IMR-90 (cell line): ENCODE measurements around the gene AP4B1. TPM values are rescaled to one million over a fixed set of nuclear protein-coding genes. Genes with fewer than 3 reads are reported as not detected.

ENCODE experiments used
- ATAC-seq: fragments of 200-7000 bp; cut with Tn5 transposase; 2 replicates; pipeline ENCODE4 v1.9.1; 2020; ENCODE audit warnings: low read depth, mild to moderate bottlenecking, moderate library complexity
- BruUV-seq: library from RNA; stranded (reverse); fragments of 400-500 nt; replicated peaks from 2 replicates; lab custom pipeline; 2021; lab: Mats Ljungman, UMichigan
- CTCF ChIA-PET: fragments of 300-600 bp; formaldehyde crosslinking; extraction: SDS; loops from one replicate; lab custom pipeline; 2021; ENCODE audit warnings: antibody characterized with exemption; lab: Yijun Ruan, JAX
- POLR2A ChIA-PET: fragments of 300-600 bp; sonication (Branson Sonifier 250); formaldehyde crosslinking; loops from one replicate; lab custom pipeline; 2022; ENCODE audit warnings: antibody characterized with exemption; ENCODE audit not compliant: unreplicated experiment; lab: Charles Lee
- DNase-seq: peaks from one replicate; pipeline ENCODE4 v3.0.0; 2013
- H2AFZ ChIP-seq: replicated peaks from 2 replicates; pipeline ENCODE3; 2013; ENCODE audit warnings: low read length, mild to moderate bottlenecking; ENCODE audit not compliant: poor library complexity
- H2AK5ac ChIP-seq: 2 replicates; pipeline ENCODE4 v1.6.1; 2013; ENCODE audit warnings: low read depth, low read length, inconsistent platforms
- H2AK9ac ChIP-seq: replicated peaks from 2 replicates; pipeline ENCODE3; 2013; ENCODE audit warnings: mild to moderate bottlenecking, low read depth, low read length, moderate library complexity; ENCODE audit not compliant: poor library complexity
- H2BK120ac ChIP-seq: 2 replicates; pipeline ENCODE4 v1.6.1; 2013; ENCODE audit warnings: low read depth, low read length, inconsistent platforms
- H2BK15ac ChIP-seq: 3 replicates; pipeline ENCODE4 v1.6.1; 2013; ENCODE audit warnings: low read depth, low read length, inconsistent platforms
- H2BK20ac ChIP-seq: 2 replicates; pipeline ENCODE4 v1.6.1; 2013; ENCODE audit warnings: low read depth, mild to moderate bottlenecking, inconsistent platforms, low read length, moderate library complexity
- H2BK5ac ChIP-seq: 2 replicates; pipeline ENCODE4 v1.6.1; 2013; ENCODE audit warnings: mild to moderate bottlenecking, low read depth, low read length, inconsistent platforms; ENCODE audit not compliant: poor library complexity, severe bottlenecking
- H3K14ac ChIP-seq: replicated peaks from 2 replicates; pipeline ENCODE4 v1.6.1; 2013; ENCODE audit warnings: low read depth, low read length, inconsistent platforms
- H3K18ac ChIP-seq: 2 replicates; pipeline ENCODE4 v1.6.1; 2013; ENCODE audit warnings: low read depth, low read length, control low read depth
- H3K23ac ChIP-seq: 2 replicates; pipeline ENCODE4 v1.6.1; 2013; ENCODE audit warnings: low read depth, low read length, inconsistent platforms
- H3K27ac ChIP-seq: 2 replicates; pipeline ENCODE4 v1.5.1; 2013; ENCODE audit warnings: mild to moderate bottlenecking, control low read depth, low read length; ENCODE audit not compliant: insufficient read depth
- H3K27me3 ChIP-seq: 2 replicates; pipeline ENCODE4 v1.6.1; 2013; ENCODE audit warnings: low read length; ENCODE audit not compliant: control insufficient read depth, insufficient read depth
- H3K36me3 ChIP-seq: 2 replicates; pipeline ENCODE4 v1.6.1; 2013; ENCODE audit warnings: low read length, mixed read lengths; ENCODE audit not compliant: control insufficient read depth, insufficient read depth
- H3K4ac ChIP-seq: 2 replicates; pipeline ENCODE4 v1.6.1; 2013; ENCODE audit warnings: low read depth, low read length, inconsistent platforms
- H3K4me1 ChIP-seq: 2 replicates; pipeline ENCODE4 v1.6.1; 2013; ENCODE audit warnings: low read length, mixed read lengths; ENCODE audit not compliant: control insufficient read depth, insufficient read depth
- H3K4me2 ChIP-seq: 2 replicates; pipeline ENCODE4 v1.6.1; 2013; ENCODE audit warnings: low read depth, mild to moderate bottlenecking, control low read depth, low read length, moderate library complexity
- H3K4me3 ChIP-seq: 2 replicates; pipeline ENCODE4 v1.5.1; 2013; ENCODE audit warnings: low read depth, mild to moderate bottlenecking, control low read depth, low read length, moderate library complexity; ENCODE audit not compliant: insufficient read depth
- H3K56ac ChIP-seq: 2 replicates; pipeline ENCODE4 v1.6.1; 2013; ENCODE audit warnings: low read length, inconsistent platforms; ENCODE audit not compliant: insufficient read depth; ENCODE audit errors: extremely low read depth
- H3K79me1 ChIP-seq, 2 experiments: 2 replicates each; pipeline ENCODE4 v1.6.1; 2013; ENCODE audit warnings: low read length in 2 of 2, inconsistent platforms in 1 of 2, low read depth in 1 of 2
- H3K9ac ChIP-seq: 2 replicates; pipeline ENCODE4 v1.6.1; 2013; ENCODE audit warnings: low read depth, low read length, control low read depth
- H3K9me1 ChIP-seq: 2 replicates; pipeline ENCODE4 v1.6.1; 2013; ENCODE audit warnings: low read length, inconsistent platforms; ENCODE audit not compliant: insufficient read depth
- H3K9me3 ChIP-seq: 2 replicates; pipeline ENCODE4 v1.6.1; 2013; ENCODE audit warnings: low read length; ENCODE audit not compliant: control insufficient read depth, insufficient read depth
- H4K20me1 ChIP-seq: 2 replicates; pipeline ENCODE4 v1.6.1; 2013; ENCODE audit warnings: low read length, inconsistent platforms; ENCODE audit not compliant: insufficient read depth
- H4K5ac ChIP-seq: 2 replicates; pipeline ENCODE4 v1.6.1; 2013; ENCODE audit warnings: mild to moderate bottlenecking, low read depth, low read length, control low read depth
- H4K8ac ChIP-seq, 2 experiments: 2 replicates each; pipeline ENCODE4 v1.6.1; 2013; ENCODE audit warnings: low read depth in 2 of 2, low read length in 2 of 2, control low read depth in 1 of 2, inconsistent platforms in 1 of 2
- H4K91ac ChIP-seq: 2 replicates; pipeline ENCODE4 v1.6.1; 2013; ENCODE audit warnings: low read depth, low read length, inconsistent platforms; ENCODE audit not compliant: insufficient read depth
- CEBPB ChIP-seq: IDR thresholded peaks from 2 replicates; pipeline ENCODE4 v1.6.1; 2012; ENCODE audit warnings: low read depth, low read length, improper control_type of control experiment
- CHD1 ChIP-seq: IDR thresholded peaks from 2 replicates; pipeline ENCODE4 v1.6.1; 2012; ENCODE audit warnings: low read depth, low read length, improper control_type of control experiment
- ELK1 ChIP-seq: fragments of 150-350 bp; IDR thresholded peaks from 2 replicates; pipeline ENCODE4 v1.6.1; 2016; ENCODE audit warnings: low read depth, mild to moderate bottlenecking, low read length, moderate library complexity, borderline replicate concordance
- MXI1 ChIP-seq: IDR thresholded peaks from 2 replicates; pipeline ENCODE4 v1.6.1; 2012; ENCODE audit warnings: low read depth, mild to moderate bottlenecking, low read length, moderate library complexity, borderline replicate concordance
- NFE2L2 ChIP-seq: fragments of 150-350 bp; IDR thresholded peaks from 2 replicates; pipeline ENCODE4 v1.6.1; 2016; ENCODE audit warnings: low read depth, mild to moderate bottlenecking, low read length
- SMC3 ChIP-seq: fragments of 150-350 bp; IDR thresholded peaks from 2 replicates; pipeline ENCODE4 v1.6.1; 2016; ENCODE audit warnings: low read depth, mild to moderate bottlenecking, antibody characterized with exemption, low read length, moderate library complexity
- USF2 ChIP-seq: fragments of 150-350 bp; IDR thresholded peaks from 2 replicates; pipeline ENCODE4 v1.6.1; 2017; ENCODE audit warnings: mild to moderate bottlenecking, antibody characterized with exemption, low read length, low read depth
- WGBS, 2 experiments: methylation state at CpG; one replicate each; pipeline versions ENCODE4 v1.1.5 to v1.1.7; 2013; ENCODE audit warnings: missing lambda C conversion rate in 2 of 2; ENCODE audit not compliant: insufficient read length in 1 of 2; ENCODE audit errors: extremely low coverage in 2 of 2; 5-methylcytosine and 5-hydroxymethylcytosine counted together
- dilution Hi-C: fragments of 300-500 bp; cut with HindIII; formaldehyde crosslinking; loops from one replicate; pipeline ENCODE4 v1.14.3; 2018; ENCODE audit warnings: low sequenced_read_pairs; ENCODE audit not compliant: unreplicated experiment
- in situ Hi-C: fragments of 300-500 bp; cut with MboI; formaldehyde crosslinking; loops from 3 replicates; pipeline ENCODE4 v1.14.3; 2019; ENCODE audit warnings: low sequenced_read_pairs, inconsistent platforms, mixed read lengths
- intact Hi-C: fragments of 100-400 bp; cut with micrococcal nuclease; formaldehyde crosslinking; loops from 2 replicates; pipeline ENCODE4 v1.10.0; 2022
- polyA plus RNA-seq, 3 experiments: library from polyadenylated mRNA; depleted of rRNA; stranded (reverse); fragments of >200 nt; gene quantifications; 2 replicates each; pipeline ENCODE4 v1.2.3, GENCODE V29; 2012; ENCODE audit warnings: low replicate concordance in 1 of 3
- total RNA-seq: library from RNA; depleted of rRNA; stranded (reverse); fragments of >200 nt; gene quantifications from 2 replicates; pipeline ENCODE4 v1.2.3, GENCODE V29; 2012

The AP4B1 gene
- total and polyA plus RNA-seq, 2 of the 4 experiments (the other 2 are of a cell fraction), result 15.6 to 18.1 TPM

GRCh38 chr1:113895961-113896360, 8.6 kb downstream of the AP4B1 start:
- no peak overlapping the region for H4K8ac ChIP-seq
- H3K79me1 ChIP-seq, result peaks cover 0 to 6% of the 10 kb centered on the region in 2 experiments; a peak in 1 of 4 replicates
- no peak overlapping the region for H3K4me2 ChIP-seq
- no peak overlapping the region for H3K27ac ChIP-seq
- no peaks in the 10 kb centered on the region for H4K20me1 ChIP-seq
- dilution Hi-C loops (no loop called here), intact Hi-C loops (no loop called here), in situ Hi-C loops (no loop called here)
- CTCF ChIA-PET, result interaction anchor here (0.6 kb wide), 1 partner anchor 32 kb away, joined by 3 read pairs; no protein-coding TSS in a partner anchor
- no peak overlapping the region for H3K9ac ChIP-seq
- peaks cover 16% of the 10 kb centered on the region for H3K36me3 ChIP-seq
- H2AK5ac ChIP-seq, result no peak overlapping the region
- POLR2A ChIA-PET, result no interaction called here
- H2BK15ac ChIP-seq, result no peak overlapping the region
- no peaks in the 10 kb centered on the region for H3K9me1 ChIP-seq
- H3K23ac ChIP-seq, result no peak overlapping the region
- H2BK120ac ChIP-seq, result no peak overlapping the region
- no peak for DNase-seq
- H3K18ac ChIP-seq, result no peak overlapping the region
- no peak overlapping the region for H3K14ac ChIP-seq
- no peak overlapping the region for H3K4me3 ChIP-seq
- no peak for ATAC-seq
- WGBS, 2 experiments, result no CpG with 5 or more reads among the region's 8 CpGs
- no peaks in the 10 kb centered on the region for H3K27me3 ChIP-seq
- H2BK20ac ChIP-seq, result no peak overlapping the region
- no peak overlapping the region for H2AK9ac ChIP-seq
- no peak overlapping the region for H2AFZ ChIP-seq
- no peak overlapping the region for H4K5ac ChIP-seq
- no TSS peak for BruUV-seq
- H2BK5ac ChIP-seq, result no peak overlapping the region
- no peaks in the 10 kb centered on the region for H3K9me3 ChIP-seq
- no peak for TF ChIP-seq NFE2L2
- no peak for TF ChIP-seq CHD1
- TF ChIP-seq ELK1, result no peak
- TF ChIP-seq CEBPB, result no peak
- no peak for TF ChIP-seq MXI1
- TF ChIP-seq USF2, result no peak
- no peak for TF ChIP-seq SMC3
- H3K4me1 ChIP-seq, result no peaks in the 10 kb centered on the region
- H3K56ac ChIP-seq, result no peak overlapping the region
- no peak overlapping the region for H4K91ac ChIP-seq
- no peak overlapping the region for H3K4ac ChIP-seq
